HepG2 (cell line): ENCODE measurements around the gene EPHA3. TPM values are rescaled to one million over a fixed set of nuclear protein-coding genes. Genes with fewer than 3 reads are reported as not detected.

Experiments used
- ATAC-seq: fragments of 200-7000 bp; cut with Tn5 transposase; 3 replicates; pipeline ENCODE4 v1.9.1; 2020; ENCODE audit warnings: mild to moderate bottlenecking, moderate library complexity
- BruUV-seq: library from RNA; stranded (reverse); fragments of 400-500 nt; replicated peaks from 2 replicates; lab custom pipeline; 2021; lab: Mats Ljungman, UMichigan
- CTCF ChIA-PET: fragments of 300-600 bp; formaldehyde crosslinking; extraction: SDS; loops from one replicate; lab custom pipeline; 2021; ENCODE audit warnings: low total read pairs, inconsistent platforms, low intra/inter-chr PET ratio; lab: Yijun Ruan, JAX
- POLR2A ChIA-PET: fragments of 350-600 bp; sonication (Branson Sonifier 250); formaldehyde crosslinking; loops from one replicate; lab custom pipeline; 2020; ENCODE audit warnings: antibody characterized with exemption, inconsistent platforms; lab: Yijun Ruan, JAX
- DNase-seq: peaks from one replicate; pipeline ENCODE4 v3.0.0-alpha.2; 2015; ENCODE audit warnings: low spot score
- FAIRE-seq: peaks from 3 replicates; lab custom pipeline; 2011; peaks lifted over from hg19 to GRCh38; lab: Jason Lieb, UNC
- H2AFZ ChIP-seq: one replicate; pipeline ENCODE4 v1.6.1; 2011; ENCODE audit warnings: low read length, inconsistent platforms
- H3K27ac ChIP-seq: fragments of 300-600 bp; 3 replicates; pipeline ENCODE4 v1.8.0; 2011; ENCODE audit warnings: mixed run types, mild to moderate bottlenecking, mixed read lengths, low read length, inconsistent platforms; ENCODE audit not compliant: insufficient read depth; ENCODE audit errors: extremely low read length
- H3K27me3 ChIP-seq, 2 experiments: fragments of 200-600 bp in 1 of 2; 2 replicates in 1 of 2; 3 replicates in 1 of 2; pipeline versions ENCODE4 v1.6.0 to v1.8.0; 2011; ENCODE audit warnings: low read length in 2 of 2, mild to moderate bottlenecking in 2 of 2, moderate library complexity in 2 of 2, inconsistent platforms in 1 of 2; ENCODE audit not compliant: insufficient read depth in 2 of 2, control insufficient read depth in 1 of 2
- H3K36me3 ChIP-seq, 2 experiments: fragments of 200-600 bp in 1 of 2; replicated peaks in 1 of 2; 2 replicates in 1 of 2; 3 replicates in 1 of 2; pipeline versions ENCODE4 v1.5.1 to v1.8.0; 2011; ENCODE audit warnings: low read length in 2 of 2, inconsistent platforms in 1 of 2; ENCODE audit not compliant: insufficient read depth in 2 of 2, control insufficient read depth in 1 of 2
- H3K4me1 ChIP-seq: 2 replicates; pipeline ENCODE4 v1.5.1; 2012; ENCODE audit warnings: low read length, inconsistent platforms; ENCODE audit not compliant: insufficient read depth
- H3K4me2 ChIP-seq: 2 replicates; pipeline ENCODE4 v1.6.0; 2011; ENCODE audit warnings: low read depth, low read length, inconsistent platforms
- H3K4me3 ChIP-seq, 3 experiments: fragments of 200-600 bp in 1 of 3; sonication (generic), shearing (Covaris generic) in 1 of 3; replicated peaks in 1 of 3; 2 replicates each; pipeline ENCODE4 v1.5.1; 2011 to 2016; ENCODE audit warnings: low read length in 3 of 3, inconsistent platforms in 2 of 3, low read depth in 2 of 3, mild to moderate bottlenecking in 2 of 3, control low read depth in 1 of 3, mixed read lengths in 1 of 3; ENCODE audit not compliant: insufficient read depth in 1 of 3
- H3K79me2 ChIP-seq: one replicate; pipeline ENCODE4 v1.6.1; 2011; ENCODE audit warnings: low read length, inconsistent platforms; ENCODE audit not compliant: insufficient read depth
- H3K9ac ChIP-seq: 2 replicates; pipeline ENCODE4 v1.6.0; 2011; ENCODE audit warnings: mild to moderate bottlenecking, low read depth, low read length, inconsistent platforms; ENCODE audit not compliant: insufficient read depth
- H3K9me3 ChIP-seq: 2 replicates; pipeline ENCODE4 v1.5.1; 2012; ENCODE audit warnings: mild to moderate bottlenecking, low read length
- H4K20me1 ChIP-seq: 2 replicates; pipeline ENCODE4 v1.6.0; 2011; ENCODE audit warnings: inconsistent platforms, mild to moderate bottlenecking, low read length, moderate library complexity; ENCODE audit not compliant: insufficient read depth
- ARID4A ChIP-seq: sonication (generic); formaldehyde crosslinking; IDR thresholded peaks from 2 replicates; pipeline ENCODE4 v1.5.0; 2020; ENCODE audit warnings: mild to moderate bottlenecking, missing genetic modification reagents, borderline replicate concordance
- CREM ChIP-seq, 2 experiments: sonication (generic) in 1 of 2; formaldehyde crosslinking in 1 of 2; IDR thresholded peaks; 2 replicates each; pipeline versions ENCODE4 v1.4.0 to v1.6.1; 2016 to 2020; ENCODE audit warnings: antibody characterized with exemption in 1 of 2, mild to moderate bottlenecking in 1 of 2, missing genetic modification reagents in 1 of 2
- IRF2 ChIP-seq: IDR thresholded peaks from 2 replicates; pipeline ENCODE4 v1.6.1; 2018; ENCODE audit warnings: missing genetic modification reagents, missing compliant biosample characterization
- NAIF1 ChIP-seq: sonication (generic); formaldehyde crosslinking; IDR thresholded peaks from 2 replicates; pipeline ENCODE4 v1.5.0; 2020; ENCODE audit warnings: mild to moderate bottlenecking, missing genetic modification reagents, borderline replicate concordance
- NFE2 ChIP-seq: sonication (generic); formaldehyde crosslinking; IDR thresholded peaks from 2 replicates; pipeline ENCODE4 v1.4.0; 2020; ENCODE audit warnings: missing genetic modification reagents
- SALL1 ChIP-seq: sonication (generic); formaldehyde crosslinking; IDR thresholded peaks from 2 replicates; pipeline ENCODE4 v1.8.0; 2022; ENCODE audit warnings: mild to moderate bottlenecking, missing genetic modification reagents
- SMAD9 ChIP-seq: sonication (generic); formaldehyde crosslinking; IDR thresholded peaks from 2 replicates; pipeline ENCODE4 v1.5.1; 2020; ENCODE audit warnings: mild to moderate bottlenecking, missing genetic modification reagents
- TEAD3 ChIP-seq: optimal IDR thresholded peaks from 2 replicates; pipeline ENCODE3; 2016; ENCODE audit warnings: borderline replicate concordance
- TOE1 ChIP-seq: sonication (generic); formaldehyde crosslinking; IDR thresholded peaks from 2 replicates; pipeline ENCODE4 v1.4.0; 2020; ENCODE audit warnings: mild to moderate bottlenecking, missing genetic modification reagents
- ZNF121 ChIP-seq: sonication (generic); formaldehyde crosslinking; IDR thresholded peaks from 2 replicates; pipeline ENCODE4 v1.5.0; 2020; ENCODE audit warnings: mild to moderate bottlenecking, missing genetic modification reagents
- ZNF563 ChIP-seq: sonication (generic); formaldehyde crosslinking; IDR thresholded peaks from 2 replicates; pipeline ENCODE4 v1.8.0; 2022; ENCODE audit warnings: mild to moderate bottlenecking, moderate library complexity, missing genetic modification reagents
- ZNF772 ChIP-seq: sonication (generic); formaldehyde crosslinking; IDR thresholded peaks from 2 replicates; pipeline ENCODE4 v1.5.0; 2020; ENCODE audit warnings: mild to moderate bottlenecking, missing genetic modification reagents
- ZZZ3 ChIP-seq: sonication (generic); formaldehyde crosslinking; IDR thresholded peaks from 2 replicates; pipeline ENCODE4 v1.4.0; 2020; ENCODE audit warnings: missing genetic modification reagents, mild to moderate bottlenecking, borderline replicate concordance
- WGBS: methylation state at CpG from one replicate; pipeline ENCODE4 v1.1.6; 2017; ENCODE audit warnings: low lambda C conversion rate; 5-methylcytosine and 5-hydroxymethylcytosine counted together
- in situ Hi-C: cut with HindIII; loops from 2 replicates; pipeline ENCODE4 v1.10.0; 2017; ENCODE audit warnings: low pct_unique_long_range_greater_than_20kb; ENCODE audit not compliant: extremely low pct_ligation_motif_present
- intact Hi-C: fragments of 100-400 bp; cut with micrococcal nuclease; formaldehyde crosslinking; loops from one replicate; pipeline ENCODE4 v1.10.0; 2022; ENCODE audit not compliant: unreplicated experiment
- polyA plus RNA-seq, 8 experiments: library from polyadenylated mRNA; depleted of rRNA in 3 of 8; stranded (reverse) in 7 of 8; unstranded in 1 of 8; fragments of >200 nt; fragmentation: Illumina TruSeq in 4 of 8; extraction: Trizol in 4 of 8; gene quantifications; 2 replicates each; pipeline versions ENCODE4 v1.2.1 to v1.2.3, GENCODE V29; 2011 to 2016; ENCODE audit warnings: low read depth in 4 of 8, missing spikeins in 1 of 8, mixed read lengths in 1 of 8; ENCODE audit not compliant: insufficient read depth in 1 of 8
- total RNA-seq, 5 experiments: library from RNA; depleted of rRNA; stranded (reverse); fragments of >200 nt; fragmentation: Illumina TruSeq; extraction: Trizol; gene quantifications; 2 replicates each; pipeline ENCODE4 v1.2.3, GENCODE V29; 2016; ENCODE audit warnings: low read depth in 1 of 5
- TF ChIP-seq, protein P1 (sequence below): sonication (generic); formaldehyde crosslinking; IDR thresholded peaks from 2 replicates; pipeline ENCODE4 v1.8.0; 2022; ENCODE audit warnings: mild to moderate bottlenecking, missing genetic modification reagents, moderate library complexity

EPHA3 gene
- total and polyA plus RNA-seq, 2 of the 13 experiments (the other 11 are each of a cell fraction or from before 2014, with no cell fraction given): 0.01 TPM; not detected in 1

DNA sequence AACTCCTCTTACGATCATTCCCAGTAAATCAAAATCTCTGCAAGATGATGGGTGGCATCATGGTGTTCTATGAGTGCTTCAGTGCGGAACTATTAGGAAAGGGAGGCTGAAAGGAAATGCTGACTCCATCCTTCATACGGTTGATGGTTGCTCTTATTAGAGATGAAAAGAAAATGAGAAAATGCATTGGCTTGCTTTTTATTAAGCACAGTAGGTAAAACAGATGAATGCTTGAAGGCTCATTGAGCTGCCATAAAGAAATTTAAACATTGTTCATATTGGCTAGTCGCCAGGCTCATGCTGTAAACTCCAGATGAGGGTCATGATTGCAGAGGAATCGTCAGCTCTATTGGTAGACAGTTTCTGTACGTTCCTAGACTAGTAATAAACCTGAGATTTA is 115.8 kb downstream of the EPHA3 start:
- Histone ChIP-seq H3K4me1 (no peaks in the 10 kb centered on the region), H2AFZ (no peak overlapping the region), H3K4me3 (no peak overlapping the region), H3K9me3 (no peaks in the 10 kb centered on the region), H3K36me3 (no peaks in the 10 kb centered on the region), H3K27me3 (no peaks in the 10 kb centered on the region), H4K20me1 (no peaks in the 10 kb centered on the region), H3K9ac (no peak overlapping the region), H3K4me2 (no peak overlapping the region), H3K79me2 (no peaks in the 10 kb centered on the region), H3K27ac (no peak overlapping the region)
- no TSS peak for BruUV-seq
- WGBS: 26% methylated on average over 6 of the region's 6 CpGs
- DNase-seq (no peak), FAIRE-seq (no peak), ATAC-seq (no peak)
- CTCF ChIA-PET: no interaction called here
- TF ChIP-seq ZNF563 (CRISPR knock-in tag) (no peak), ARID4A (no peak), TEAD3 (CRISPR knock-in tag) (no peak), TOE1 (CRISPR knock-in tag) (no peak), ZZZ3 (CRISPR knock-in tag) (no peak), NFE2 (CRISPR knock-in tag) (no peak), SMAD9 (CRISPR knock-in tag) (no peak), CREM (IDR thresholded peaks at IDR 0.05) (no peak), CREM (CRISPR knock-in tag; IDR thresholded peaks at IDR 0.05) (no peak), ZNF121 (CRISPR knock-in tag) (no peak), NAIF1 (no peak), IRF2 (no peak), SALL1 (CRISPR knock-in tag) (no peak), ZNF772 (CRISPR knock-in tag) (no peak)
- TF ChIP-seq, protein P1, sequence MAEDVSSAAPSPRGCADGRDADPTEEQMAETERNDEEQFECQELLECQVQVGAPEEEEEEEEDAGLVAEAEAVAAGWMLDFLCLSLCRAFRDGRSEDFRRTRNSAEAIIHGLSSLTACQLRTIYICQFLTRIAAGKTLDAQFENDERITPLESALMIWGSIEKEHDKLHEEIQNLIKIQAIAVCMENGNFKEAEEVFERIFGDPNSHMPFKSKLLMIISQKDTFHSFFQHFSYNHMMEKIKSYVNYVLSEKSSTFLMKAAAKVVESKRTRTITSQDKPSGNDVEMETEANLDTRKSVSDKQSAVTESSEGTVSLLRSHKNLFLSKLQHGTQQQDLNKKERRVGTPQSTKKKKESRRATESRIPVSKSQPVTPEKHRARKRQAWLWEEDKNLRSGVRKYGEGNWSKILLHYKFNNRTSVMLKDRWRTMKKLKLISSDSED (CRISPR knock-in tag): no peak
- in situ Hi-C loops (no loop called here), intact Hi-C loops (no loop called here)
- POLR2A ChIA-PET: no interaction called here
